GM21717 (cell line): ENCODE measurements around the gene KRT16.
"Not testable (repeated sequence)": the region's sequence is repeated elsewhere in the genome, so short reads cannot be mapped to it uniquely, and the experiment has no call there.

Experiments used
- ATAC-seq: cut with Tn5 transposase; IDR thresholded peaks from one replicate; pipeline ENCODE4 v1.9.1; 2021; ENCODE audit warnings: mild to moderate bottlenecking, moderate library complexity; ENCODE audit not compliant: unreplicated experiment

Gene KRT16

GRCh38 chr17:41647940-41648410, 35.4 kb upstream of the KRT16 start:
- ATAC-seq: no peak

DNA sequence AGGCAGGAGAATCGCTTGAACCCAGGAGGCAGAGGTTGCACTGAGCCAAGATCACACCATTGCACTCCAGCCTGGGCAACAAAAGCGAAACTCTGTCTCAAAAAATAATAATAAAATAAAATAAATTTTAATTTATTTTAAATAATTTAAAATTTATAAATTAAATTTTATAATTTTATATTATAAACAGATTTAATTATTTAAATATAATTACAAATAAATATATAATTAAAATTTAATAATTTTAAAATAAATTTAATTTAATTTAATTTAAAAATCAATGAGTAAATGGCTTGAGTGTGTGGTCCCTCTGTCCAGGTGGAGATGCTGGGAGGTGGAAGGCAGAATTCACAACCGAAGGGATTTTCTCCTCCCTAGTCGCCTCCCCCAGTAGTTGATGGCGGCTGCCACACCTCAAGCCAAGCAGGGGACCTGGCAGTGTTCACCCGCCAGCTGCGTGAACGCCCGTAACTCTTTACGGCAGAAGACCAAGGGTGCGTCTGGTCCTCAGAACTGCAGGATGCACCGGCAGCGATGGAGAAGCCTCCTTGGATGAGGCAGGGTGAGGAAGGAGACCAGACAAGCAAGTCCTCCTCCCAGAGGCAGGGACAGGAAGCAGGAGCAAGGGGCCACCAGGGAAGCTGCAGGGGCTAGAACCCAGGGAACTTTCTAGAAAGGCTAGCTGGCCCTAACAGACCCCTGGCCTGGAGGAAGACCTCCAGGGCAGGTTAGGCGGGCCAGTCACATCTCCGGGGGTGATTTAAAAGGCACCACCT, 34.7 kb upstream of the KRT16 start:
- no peak for ATAC-seq

DNA sequence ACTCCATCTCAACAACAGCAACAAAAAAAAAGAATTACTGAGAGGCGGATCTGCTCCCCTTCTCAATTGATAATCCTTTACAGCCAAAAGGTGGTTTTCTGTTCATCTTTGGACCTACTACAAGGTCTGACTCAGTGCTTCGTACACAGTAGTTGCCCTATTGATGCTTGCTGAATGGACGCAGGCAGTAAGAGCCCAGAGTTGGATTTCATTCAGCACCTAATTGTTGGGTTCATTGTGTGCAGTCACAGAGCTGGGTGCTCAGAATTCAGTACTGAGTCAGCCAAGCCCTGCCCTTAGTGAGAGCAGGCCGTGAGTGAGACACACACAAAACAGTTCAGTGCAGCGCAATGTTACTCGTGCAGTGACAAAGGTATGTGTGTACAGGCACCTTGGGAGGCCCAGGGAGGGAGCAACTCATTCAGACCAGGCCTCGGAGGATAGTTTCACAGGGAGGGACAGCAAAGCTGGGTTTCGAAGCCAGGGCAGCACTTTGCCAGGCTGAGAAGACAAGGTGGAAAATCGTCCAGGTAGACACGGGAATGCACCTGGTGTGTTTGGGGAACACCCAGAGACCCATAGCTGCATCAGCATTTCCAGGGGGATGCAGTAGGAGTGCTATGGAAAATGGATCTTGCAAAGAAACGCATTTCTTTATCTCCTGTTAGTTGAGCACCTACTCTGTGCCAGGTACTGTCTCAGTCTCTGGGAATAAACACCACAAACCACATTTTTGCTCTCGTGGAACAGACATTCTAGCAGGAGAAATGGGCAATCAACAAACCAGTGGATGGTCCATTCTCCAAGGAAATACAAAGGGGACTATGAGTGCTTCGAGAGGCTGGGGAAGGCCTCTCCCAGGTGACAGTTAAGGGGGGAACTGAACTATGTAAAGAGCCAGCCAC, 29.9 kb upstream of the KRT16 start:
- ATAC-seq: no peak

- not testable (repeated sequence) for ATAC-seq
Observed at GRCh38 chr17:41640596-41640995, 28.0 kb upstream of the KRT16 start.

DNA sequence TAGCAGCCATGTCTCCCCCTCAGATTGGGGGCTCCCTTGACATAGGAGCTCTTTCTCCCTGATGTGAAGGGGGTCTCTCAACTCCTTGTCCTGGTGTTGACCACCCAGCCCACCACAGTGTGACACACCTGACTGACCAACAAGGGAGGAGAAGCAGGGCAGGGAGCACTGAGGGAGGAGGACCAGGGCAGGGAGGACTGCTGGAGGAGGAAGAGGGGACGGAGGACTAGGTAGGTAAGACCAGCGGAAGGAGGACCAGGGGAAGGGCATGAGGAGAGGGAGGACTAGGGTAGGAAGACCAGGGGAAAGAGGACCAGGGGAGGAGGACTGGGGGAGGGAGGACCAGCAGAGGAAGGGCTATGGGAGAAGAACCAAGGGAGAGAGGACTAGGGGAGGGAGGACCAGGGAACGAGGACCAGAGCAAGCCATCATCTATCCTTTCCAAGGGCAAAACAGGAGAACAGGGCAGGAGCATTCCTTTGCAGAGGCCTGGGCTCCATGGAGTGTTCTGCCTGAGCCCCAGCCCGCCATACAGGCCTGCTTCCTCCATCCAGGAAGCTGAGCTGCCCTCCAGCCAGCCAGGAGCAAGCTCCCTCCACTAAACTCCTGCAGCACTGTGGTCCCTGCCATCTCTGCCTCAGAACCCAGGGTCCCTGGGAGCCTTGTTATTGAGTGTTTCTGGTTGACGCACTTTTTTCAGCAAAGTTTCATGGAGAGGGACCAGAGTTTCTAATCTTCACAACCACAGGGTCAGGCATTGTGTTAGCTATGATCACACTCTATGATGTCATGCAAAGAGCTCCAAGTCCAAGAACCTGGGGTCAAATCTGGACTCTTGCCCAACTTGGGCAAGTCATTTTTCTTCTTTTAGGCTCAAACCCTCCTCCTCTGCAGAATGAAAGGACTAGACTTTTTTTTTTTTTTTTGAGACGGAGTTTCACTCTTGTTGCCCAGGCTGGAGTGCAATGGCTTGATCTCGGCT, 27.2 kb upstream of the KRT16 start:
- ATAC-seq: no peak

GRCh38 chr17:41638941-41639340, 26.4 kb upstream of the KRT16 start:
- no peak for ATAC-seq

GRCh38 chr17:41638194-41638593, 25.6 kb upstream of the KRT16 start:
- no peak for ATAC-seq

- ATAC-seq: no peak
Observed at GRCh38 chr17:41636652-41637051, 24.1 kb upstream of the KRT16 start.

GRCh38 chr17:41635121-41636097, 22.8 kb upstream of the KRT16 start:
- no peak for ATAC-seq

GRCh38 chr17:41634639-41635038, 22.1 kb upstream of the KRT16 start:
- ATAC-seq: no peak

DNA sequence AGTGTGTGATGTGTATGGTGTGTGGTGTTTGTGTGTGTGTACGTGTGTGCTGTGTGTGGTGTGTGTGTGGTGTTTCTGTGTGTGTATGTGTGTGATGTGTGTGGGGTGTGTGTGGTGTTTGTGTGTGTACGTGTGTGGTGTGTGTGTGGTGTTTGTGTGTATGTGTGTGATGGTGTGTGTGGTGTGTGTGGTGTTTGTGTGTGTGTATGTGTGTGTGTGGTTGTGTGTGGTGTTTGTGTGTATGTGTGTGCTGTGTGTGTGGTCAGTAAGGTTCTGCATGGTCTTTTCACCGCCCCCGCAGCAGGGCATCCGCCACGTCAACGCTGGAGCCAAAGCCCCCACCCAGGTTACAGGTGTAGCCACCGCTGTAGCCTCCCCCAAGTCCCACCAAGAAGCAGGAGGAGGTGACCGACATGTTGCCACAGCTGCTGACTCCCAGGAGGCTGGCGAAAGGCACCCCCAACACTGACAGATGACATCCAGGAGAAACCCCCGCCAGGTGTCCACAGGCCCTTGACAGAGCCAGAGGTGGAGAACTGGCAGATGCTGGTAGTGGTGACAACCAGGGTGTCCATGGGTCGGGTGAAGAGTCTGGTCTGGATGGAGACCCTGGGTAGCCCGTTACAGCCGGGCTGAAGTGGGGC, 21.1 kb upstream of the KRT16 start:
- no peak for ATAC-seq

DNA sequence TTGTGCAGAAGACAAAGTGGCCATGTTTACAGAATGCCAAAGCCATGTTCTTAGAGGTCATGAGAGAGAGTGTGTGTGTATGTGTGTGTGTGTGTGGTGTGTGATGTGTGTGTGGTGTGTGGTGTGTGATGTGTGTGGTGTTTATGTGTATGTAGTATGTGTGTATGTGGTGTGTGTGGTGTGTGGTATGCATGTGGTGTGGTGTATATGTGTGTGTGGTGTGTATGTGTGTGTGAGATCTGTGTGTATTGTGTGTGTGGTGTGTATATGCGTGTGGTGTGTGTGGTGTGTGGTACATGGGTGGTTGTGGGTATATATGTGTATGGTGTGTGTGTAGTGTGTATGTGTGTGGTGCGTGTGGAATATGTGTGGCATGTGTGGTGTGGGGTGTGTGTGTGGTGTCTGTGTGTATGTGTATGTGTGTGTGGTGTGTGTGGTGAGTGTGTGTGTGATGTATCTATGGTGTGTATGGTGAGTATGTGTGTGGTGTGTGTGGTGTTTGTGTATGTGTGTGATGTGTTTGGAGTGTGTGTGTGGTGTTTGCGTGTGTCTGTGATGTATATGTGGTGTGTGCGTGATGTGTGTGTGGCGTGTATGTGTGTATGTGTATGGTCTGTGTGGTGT, 20.0 kb upstream of the KRT16 start:
- ATAC-seq: no peak

GRCh38 chr17:41631898-41632285, 19.3 kb upstream of the KRT16 start:
- ATAC-seq: no peak

DNA sequence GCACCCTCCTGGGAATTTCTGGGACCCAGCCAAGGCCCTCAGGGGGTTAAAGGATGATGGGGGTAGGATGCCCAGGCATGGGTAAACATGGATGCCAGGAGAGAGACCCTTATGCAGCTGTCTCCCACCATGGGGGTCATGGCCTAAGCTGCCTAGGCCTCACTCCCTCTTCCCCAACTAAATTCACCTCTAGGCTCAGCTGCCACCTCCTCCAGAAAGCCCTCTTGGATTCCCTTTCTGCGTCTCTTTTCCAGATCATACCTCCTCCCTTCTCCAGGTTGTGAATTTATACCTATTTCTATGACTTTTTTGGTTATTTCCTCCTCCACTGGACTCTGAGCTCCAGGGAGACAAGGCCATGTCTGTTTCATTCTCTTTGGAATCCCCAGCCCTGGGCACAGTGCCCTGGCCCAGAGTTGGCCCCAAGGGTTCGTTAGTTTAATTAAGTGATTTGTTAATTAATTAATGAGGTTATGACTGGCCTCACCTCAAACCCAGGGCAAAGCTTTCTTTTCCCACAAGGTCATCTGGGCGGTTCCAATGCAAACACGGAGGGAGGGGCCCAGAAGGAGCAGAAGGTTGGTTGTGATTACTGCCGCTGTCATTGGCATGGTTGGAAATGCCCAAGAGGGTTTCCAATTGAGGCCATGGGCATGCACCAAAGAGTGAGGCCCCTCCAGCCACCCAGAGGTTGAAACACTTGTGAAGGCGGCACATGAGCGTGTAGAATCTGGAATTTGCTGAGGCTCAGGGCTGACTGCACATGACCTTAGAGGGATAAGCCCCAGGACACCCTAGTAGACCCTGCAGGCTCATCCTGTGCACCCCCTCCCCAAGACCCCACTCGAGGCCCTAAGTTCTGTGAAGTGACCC, 18.7 kb upstream of the KRT16 start:
- no peak for ATAC-seq

DNA sequence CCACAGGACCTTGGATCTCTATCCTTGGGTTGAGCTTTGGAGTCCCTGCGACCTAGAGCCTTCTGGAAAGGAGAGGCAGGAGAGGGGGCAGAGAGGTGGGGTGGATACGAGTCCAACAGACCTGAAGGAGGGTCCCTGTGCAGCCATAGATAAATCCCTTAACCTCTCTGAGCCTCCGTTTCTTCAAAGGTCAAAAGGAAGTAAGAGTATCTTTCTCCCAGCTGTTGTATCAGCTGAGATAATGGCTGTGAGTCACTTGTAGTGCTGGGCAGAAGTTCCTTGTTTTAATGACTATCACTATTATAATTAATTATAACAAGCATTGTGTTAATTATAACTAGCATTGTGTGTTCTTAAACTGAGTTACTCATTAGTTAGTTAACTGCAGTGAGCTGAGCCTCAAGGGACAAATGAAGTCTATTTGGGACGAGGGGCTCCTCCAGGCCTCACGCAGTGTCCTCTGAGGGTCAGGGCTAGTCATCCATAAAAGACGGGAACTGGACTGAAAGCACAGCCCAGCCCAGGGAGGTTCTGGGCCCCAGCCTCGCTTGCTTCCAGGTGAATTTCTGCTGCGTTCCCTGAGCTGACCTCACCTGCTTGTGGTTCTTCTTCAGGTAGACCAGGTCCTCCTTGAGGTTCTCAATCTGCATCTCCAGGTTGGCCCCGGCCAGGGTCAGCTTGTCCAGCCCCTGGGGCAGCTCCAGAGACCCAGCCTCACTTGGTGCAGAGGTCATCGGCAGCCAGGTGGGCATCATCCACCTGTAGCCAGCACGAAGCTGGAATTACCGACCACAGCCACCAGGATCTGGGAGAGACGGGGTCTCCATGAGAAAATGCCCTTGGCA, 17.5 kb upstream of the KRT16 start:
- no peak for ATAC-seq

GRCh38 chr17:41629316-41629715, 16.7 kb upstream of the KRT16 start:
- ATAC-seq: no peak
